IMR-90 (cell line): Measurements from ENCODE around the gene TMEM14B. TPM values are rescaled to one million over a fixed set of nuclear protein-coding genes. Genes with fewer than 3 reads are reported as not detected.

Experiments used
- ATAC-seq: fragments of 200-7000 bp; cut with Tn5 transposase; 2 replicates; pipeline ENCODE4 v1.9.1; 2020; ENCODE audit warnings: low read depth, mild to moderate bottlenecking, moderate library complexity
- BruUV-seq: library from RNA; stranded (reverse); fragments of 400-500 nt; replicated peaks from 2 replicates; lab custom pipeline; 2021; lab: Mats Ljungman, UMichigan
- CTCF ChIA-PET: fragments of 300-600 bp; formaldehyde crosslinking; extraction: SDS; loops from one replicate; lab custom pipeline; 2021; ENCODE audit warnings: antibody characterized with exemption; lab: Yijun Ruan, JAX
- POLR2A ChIA-PET: fragments of 300-600 bp; sonication (Branson Sonifier 250); formaldehyde crosslinking; loops from one replicate; lab custom pipeline; 2022; ENCODE audit warnings: antibody characterized with exemption; ENCODE audit not compliant: unreplicated experiment; lab: Charles Lee
- DNase-seq: peaks from one replicate; pipeline ENCODE4 v3.0.0; 2013
- H2AFZ ChIP-seq: replicated peaks from 2 replicates; pipeline ENCODE3; 2013; ENCODE audit warnings: low read length, mild to moderate bottlenecking; ENCODE audit not compliant: poor library complexity
- H2AK5ac ChIP-seq: 2 replicates; pipeline ENCODE4 v1.6.1; 2013; ENCODE audit warnings: low read depth, low read length, inconsistent platforms
- H2AK9ac ChIP-seq: replicated peaks from 2 replicates; pipeline ENCODE3; 2013; ENCODE audit warnings: mild to moderate bottlenecking, low read depth, low read length, moderate library complexity; ENCODE audit not compliant: poor library complexity
- H2BK120ac ChIP-seq: 2 replicates; pipeline ENCODE4 v1.6.1; 2013; ENCODE audit warnings: low read depth, low read length, inconsistent platforms
- H2BK15ac ChIP-seq: 3 replicates; pipeline ENCODE4 v1.6.1; 2013; ENCODE audit warnings: low read depth, low read length, inconsistent platforms
- H2BK20ac ChIP-seq: 2 replicates; pipeline ENCODE4 v1.6.1; 2013; ENCODE audit warnings: low read depth, mild to moderate bottlenecking, inconsistent platforms, low read length, moderate library complexity
- H2BK5ac ChIP-seq: 2 replicates; pipeline ENCODE4 v1.6.1; 2013; ENCODE audit warnings: mild to moderate bottlenecking, low read depth, low read length, inconsistent platforms; ENCODE audit not compliant: poor library complexity, severe bottlenecking
- H3K14ac ChIP-seq: replicated peaks from 2 replicates; pipeline ENCODE4 v1.6.1; 2013; ENCODE audit warnings: low read depth, low read length, inconsistent platforms
- H3K18ac ChIP-seq: 2 replicates; pipeline ENCODE4 v1.6.1; 2013; ENCODE audit warnings: low read depth, low read length, control low read depth
- H3K23ac ChIP-seq: 2 replicates; pipeline ENCODE4 v1.6.1; 2013; ENCODE audit warnings: low read depth, low read length, inconsistent platforms
- H3K27ac ChIP-seq: 2 replicates; pipeline ENCODE4 v1.5.1; 2013; ENCODE audit warnings: mild to moderate bottlenecking, control low read depth, low read length; ENCODE audit not compliant: insufficient read depth
- H3K27me3 ChIP-seq: 2 replicates; pipeline ENCODE4 v1.6.1; 2013; ENCODE audit warnings: low read length; ENCODE audit not compliant: control insufficient read depth, insufficient read depth
- H3K36me3 ChIP-seq: 2 replicates; pipeline ENCODE4 v1.6.1; 2013; ENCODE audit warnings: low read length, mixed read lengths; ENCODE audit not compliant: control insufficient read depth, insufficient read depth
- H3K4ac ChIP-seq: 2 replicates; pipeline ENCODE4 v1.6.1; 2013; ENCODE audit warnings: low read depth, low read length, inconsistent platforms
- H3K4me1 ChIP-seq: 2 replicates; pipeline ENCODE4 v1.6.1; 2013; ENCODE audit warnings: low read length, mixed read lengths; ENCODE audit not compliant: control insufficient read depth, insufficient read depth
- H3K4me2 ChIP-seq: 2 replicates; pipeline ENCODE4 v1.6.1; 2013; ENCODE audit warnings: low read depth, mild to moderate bottlenecking, control low read depth, low read length, moderate library complexity
- H3K4me3 ChIP-seq: 2 replicates; pipeline ENCODE4 v1.5.1; 2013; ENCODE audit warnings: low read depth, mild to moderate bottlenecking, control low read depth, low read length, moderate library complexity; ENCODE audit not compliant: insufficient read depth
- H3K56ac ChIP-seq: 2 replicates; pipeline ENCODE4 v1.6.1; 2013; ENCODE audit warnings: low read length, inconsistent platforms; ENCODE audit not compliant: insufficient read depth; ENCODE audit errors: extremely low read depth
- H3K79me1 ChIP-seq, 2 experiments: 2 replicates each; pipeline ENCODE4 v1.6.1; 2013; ENCODE audit warnings: low read length in 2 of 2, inconsistent platforms in 1 of 2, low read depth in 1 of 2
- H3K9ac ChIP-seq: 2 replicates; pipeline ENCODE4 v1.6.1; 2013; ENCODE audit warnings: low read depth, low read length, control low read depth
- H3K9me1 ChIP-seq: 2 replicates; pipeline ENCODE4 v1.6.1; 2013; ENCODE audit warnings: low read length, inconsistent platforms; ENCODE audit not compliant: insufficient read depth
- H3K9me3 ChIP-seq: 2 replicates; pipeline ENCODE4 v1.6.1; 2013; ENCODE audit warnings: low read length; ENCODE audit not compliant: control insufficient read depth, insufficient read depth
- H4K20me1 ChIP-seq: 2 replicates; pipeline ENCODE4 v1.6.1; 2013; ENCODE audit warnings: low read length, inconsistent platforms; ENCODE audit not compliant: insufficient read depth
- H4K5ac ChIP-seq: 2 replicates; pipeline ENCODE4 v1.6.1; 2013; ENCODE audit warnings: mild to moderate bottlenecking, low read depth, low read length, control low read depth
- H4K8ac ChIP-seq, 2 experiments: 2 replicates each; pipeline ENCODE4 v1.6.1; 2013; ENCODE audit warnings: low read depth in 2 of 2, low read length in 2 of 2, control low read depth in 1 of 2, inconsistent platforms in 1 of 2
- H4K91ac ChIP-seq: 2 replicates; pipeline ENCODE4 v1.6.1; 2013; ENCODE audit warnings: low read depth, low read length, inconsistent platforms; ENCODE audit not compliant: insufficient read depth
- BHLHE40 ChIP-seq: fragments of 150-350 bp; IDR thresholded peaks from 2 replicates; pipeline ENCODE4 v1.6.1; 2016; ENCODE audit warnings: mild to moderate bottlenecking, low read depth, low read length
- CEBPB ChIP-seq: IDR thresholded peaks from 2 replicates; pipeline ENCODE4 v1.6.1; 2012; ENCODE audit warnings: low read depth, low read length, improper control_type of control experiment
- CHD1 ChIP-seq: IDR thresholded peaks from 2 replicates; pipeline ENCODE4 v1.6.1; 2012; ENCODE audit warnings: low read depth, low read length, improper control_type of control experiment
- CTCF ChIP-seq: conservative IDR thresholded peaks from 2 replicates; pipeline ENCODE4 v1.5.1; 2012; ENCODE audit warnings: mild to moderate bottlenecking, low read depth, low read length, improper control_type of control experiment
- ELK1 ChIP-seq: fragments of 150-350 bp; IDR thresholded peaks from 2 replicates; pipeline ENCODE4 v1.6.1; 2016; ENCODE audit warnings: low read depth, mild to moderate bottlenecking, low read length, moderate library complexity, borderline replicate concordance
- FOS ChIP-seq: fragments of 150-350 bp; IDR thresholded peaks from 2 replicates; pipeline ENCODE4 v1.6.1; 2016; ENCODE audit warnings: low read depth, low read length
- MAFK ChIP-seq: IDR thresholded peaks from 2 replicates; pipeline ENCODE4 v1.6.1; 2012; ENCODE audit warnings: low read depth, low read length, improper control_type of control experiment
- MAZ ChIP-seq: IDR thresholded peaks from 2 replicates; pipeline ENCODE4 v1.6.1; 2012; ENCODE audit warnings: low read depth, mild to moderate bottlenecking, low read length, improper control_type of control experiment, moderate library complexity, borderline replicate concordance
- MXI1 ChIP-seq: IDR thresholded peaks from 2 replicates; pipeline ENCODE4 v1.6.1; 2012; ENCODE audit warnings: low read depth, mild to moderate bottlenecking, low read length, moderate library complexity, borderline replicate concordance
- NFE2L2 ChIP-seq: fragments of 150-350 bp; IDR thresholded peaks from 2 replicates; pipeline ENCODE4 v1.6.1; 2016; ENCODE audit warnings: low read depth, mild to moderate bottlenecking, low read length
- POLR2A ChIP-seq: IDR thresholded peaks from 2 replicates; pipeline ENCODE4 v1.6.1; 2012; ENCODE audit warnings: mild to moderate bottlenecking, low read depth, low read length
- RAD21 ChIP-seq: IDR thresholded peaks from 2 replicates; pipeline ENCODE4 v1.6.1; 2012; ENCODE audit warnings: low read length, improper control_type of control experiment
- RCOR1 ChIP-seq: IDR thresholded peaks from 2 replicates; pipeline ENCODE4 v1.6.1; 2012; ENCODE audit warnings: mild to moderate bottlenecking, low read length, improper control_type of control experiment; ENCODE audit not compliant: insufficient replicate concordance
- RFX5 ChIP-seq: IDR thresholded peaks from 2 replicates; pipeline ENCODE4 v1.8.0; 2012; ENCODE audit warnings: low read depth, mild to moderate bottlenecking, low read length, moderate library complexity
- SMC3 ChIP-seq: fragments of 150-350 bp; IDR thresholded peaks from 2 replicates; pipeline ENCODE4 v1.6.1; 2016; ENCODE audit warnings: low read depth, mild to moderate bottlenecking, antibody characterized with exemption, low read length, moderate library complexity
- USF2 ChIP-seq: fragments of 150-350 bp; IDR thresholded peaks from 2 replicates; pipeline ENCODE4 v1.6.1; 2017; ENCODE audit warnings: mild to moderate bottlenecking, antibody characterized with exemption, low read length, low read depth
- WGBS, 2 experiments: methylation state at CpG; one replicate each; pipeline versions ENCODE4 v1.1.5 to v1.1.7; 2013; ENCODE audit warnings: missing lambda C conversion rate in 2 of 2; ENCODE audit not compliant: insufficient read length in 1 of 2; ENCODE audit errors: extremely low coverage in 2 of 2; 5-methylcytosine and 5-hydroxymethylcytosine counted together
- dilution Hi-C: fragments of 300-500 bp; cut with HindIII; formaldehyde crosslinking; loops from one replicate; pipeline ENCODE4 v1.14.3; 2018; ENCODE audit warnings: low sequenced_read_pairs; ENCODE audit not compliant: unreplicated experiment
- in situ Hi-C: fragments of 300-500 bp; cut with MboI; formaldehyde crosslinking; loops from 3 replicates; pipeline ENCODE4 v1.14.3; 2019; ENCODE audit warnings: low sequenced_read_pairs, inconsistent platforms, mixed read lengths
- intact Hi-C: fragments of 100-400 bp; cut with micrococcal nuclease; formaldehyde crosslinking; loops from 2 replicates; pipeline ENCODE4 v1.10.0; 2022
- polyA plus RNA-seq, 3 experiments: library from polyadenylated mRNA; depleted of rRNA; stranded (reverse); fragments of >200 nt; gene quantifications; 2 replicates each; pipeline ENCODE4 v1.2.3, GENCODE V29; 2012; ENCODE audit warnings: low replicate concordance in 1 of 3
- total RNA-seq: library from RNA; depleted of rRNA; stranded (reverse); fragments of >200 nt; gene quantifications from 2 replicates; pipeline ENCODE4 v1.2.3, GENCODE V29; 2012

Gene TMEM14B
- total and polyA plus RNA-seq, 2 of the 4 experiments (the other 2 are of a cell fraction) = 66.5 to 81.4 TPM

GRCh38 chr6:10743515-10743914 is 4.1 kb upstream of the TMEM14B start:
- Histone ChIP-seq H3K18ac (no peak overlapping the region), H3K27ac (no peak overlapping the region), H2AK9ac (no peak overlapping the region), H4K5ac (no peak overlapping the region), H4K20me1 (no peaks in the 10 kb centered on the region), H3K27me3 (no peaks in the 10 kb centered on the region), H3K4me3 (no peak overlapping the region), H3K9ac (no peak overlapping the region), H3K4me2 (no peak overlapping the region), H4K91ac (no peak overlapping the region), H2BK20ac (no peak overlapping the region), H2BK120ac (no peak overlapping the region), H2AK5ac (no peak overlapping the region), H3K4me1 (no peaks in the 10 kb centered on the region; the same call in 1 of the 2 replicates), H3K36me3 (peaks cover 8% of the 10 kb centered on the region; the same call in 1 of the 2 replicates), H3K56ac (no peak overlapping the region), H2BK15ac (no peak overlapping the region), H2AFZ (no peak overlapping the region), H3K9me3 (no peaks in the 10 kb centered on the region), H4K8ac (no peak overlapping the region), H3K4ac (no peak overlapping the region), H3K23ac (no peak overlapping the region), H2BK5ac (no peak overlapping the region), H3K14ac (no peak overlapping the region), H3K9me1 (peaks cover 3% of the 10 kb centered on the region; the same call in 1 of the 2 replicates), H3K79me1 (peaks cover 7 to 19% of the 10 kb centered on the region in 2 experiments; a peak in 3 of 4 replicates)
- in situ Hi-C loops (loop anchor here (25.0 kb wide), 1 partner anchor 1256 kb away; no protein-coding TSS in a partner anchor), dilution Hi-C loops (no loop called here), intact Hi-C loops (no loop called here)
- POLR2A ChIA-PET = no interaction called here
- ATAC-seq (no peak), DNase-seq (no peak)
- no peak for TF ChIP-seq NFE2L2
- TF ChIP-seq CTCF = no peak
- TF ChIP-seq POLR2A = no peak
- TF ChIP-seq RAD21 = no peak
- TF ChIP-seq RFX5 = no peak
- no peak for TF ChIP-seq MAZ
- TF ChIP-seq MXI1 = no peak
- TF ChIP-seq SMC3 = no peak
- no peak for TF ChIP-seq USF2
- no peak for TF ChIP-seq BHLHE40
- no peak for TF ChIP-seq ELK1
- no peak for TF ChIP-seq CHD1
- TF ChIP-seq FOS = no peak
- no peak for TF ChIP-seq RCOR1
- TF ChIP-seq CEBPB = no peak
- no peak for TF ChIP-seq MAFK
- CTCF ChIA-PET = no interaction called here
- 100% methylated on average over 1 of the region's 6 CpGs; no CpG with 5 or more reads in 1 of the 2 experiments for WGBS, 2 experiments
- no TSS peak for BruUV-seq
